Stomach (tissue), 4 donors: ENCODE data around the gene FAAP100.

ENCODE experiments used
- POLR2A ChIP-seq, 4 donors: fragments of 450-650 bp; IDR thresholded peaks; one replicate each; pipeline ENCODE4 v1.6.1; 2016; ENCODE audit warnings: antibody characterized with exemption in 4 of 4, control low read depth in 2 of 4, mild to moderate bottlenecking in 1 of 4, moderate library complexity in 1 of 4
- TF ChIP-seq, protein P1 (sequence below), 7 experiments: fragments of 450-650 bp in 4 of 7; fragments of 200-600 bp in 3 of 7; sonication (generic) in 3 of 7; IDR thresholded peaks; one replicate each; pipeline ENCODE4 v1.5.1; 2016 to 2019; ENCODE audit warnings: antibody characterized with exemption in 7 of 7, control low read depth in 2 of 7, mild to moderate bottlenecking in 1 of 7

DNA sequence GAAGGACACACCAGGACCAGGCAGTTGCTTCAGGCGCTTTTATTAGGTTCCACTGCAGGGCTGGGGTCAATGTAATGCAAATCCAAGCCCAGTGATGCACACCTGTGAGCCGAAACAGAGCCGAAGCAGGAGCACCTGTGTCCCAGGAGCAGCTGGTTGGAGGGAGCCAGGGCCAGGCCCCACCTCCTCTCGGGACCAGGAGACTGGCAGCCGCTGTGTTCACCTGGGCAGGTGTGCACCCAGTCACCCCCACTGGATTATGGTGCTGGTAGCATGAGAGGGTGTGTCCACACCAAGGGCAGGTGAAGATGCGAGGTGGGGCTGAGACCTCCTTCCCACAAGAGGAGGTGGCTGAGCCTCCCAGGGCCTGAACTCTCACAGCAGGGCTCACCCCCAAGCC lies 4.7 kb upstream of the FAAP100 start:
- TF ChIP-seq POLR2A (IDR thresholded peaks at IDR 0.05): no peak
- TF ChIP-seq, protein P1, sequence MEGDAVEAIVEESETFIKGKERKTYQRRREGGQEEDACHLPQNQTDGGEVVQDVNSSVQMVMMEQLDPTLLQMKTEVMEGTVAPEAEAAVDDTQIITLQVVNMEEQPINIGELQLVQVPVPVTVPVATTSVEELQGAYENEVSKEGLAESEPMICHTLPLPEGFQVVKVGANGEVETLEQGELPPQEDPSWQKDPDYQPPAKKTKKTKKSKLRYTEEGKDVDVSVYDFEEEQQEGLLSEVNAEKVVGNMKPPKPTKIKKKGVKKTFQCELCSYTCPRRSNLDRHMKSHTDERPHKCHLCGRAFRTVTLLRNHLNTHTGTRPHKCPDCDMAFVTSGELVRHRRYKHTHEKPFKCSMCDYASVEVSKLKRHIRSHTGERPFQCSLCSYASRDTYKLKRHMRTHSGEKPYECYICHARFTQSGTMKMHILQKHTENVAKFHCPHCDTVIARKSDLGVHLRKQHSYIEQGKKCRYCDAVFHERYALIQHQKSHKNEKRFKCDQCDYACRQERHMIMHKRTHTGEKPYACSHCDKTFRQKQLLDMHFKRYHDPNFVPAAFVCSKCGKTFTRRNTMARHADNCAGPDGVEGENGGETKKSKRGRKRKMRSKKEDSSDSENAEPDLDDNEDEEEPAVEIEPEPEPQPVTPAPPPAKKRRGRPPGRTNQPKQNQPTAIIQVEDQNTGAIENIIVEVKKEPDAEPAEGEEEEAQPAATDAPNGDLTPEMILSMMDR (IDR thresholded peaks at IDR 0.05): no peak
